ENCODE data around the gene PLK3. TPM values are rescaled to one million over a fixed set of nuclear protein-coding genes. Genes with fewer than 3 reads are reported as not detected.

PLK3 gene
- total RNA-seq, 4 donors from 2014 or later: 7.4 to 18.4 (median 13.6) TPM

DNA sequence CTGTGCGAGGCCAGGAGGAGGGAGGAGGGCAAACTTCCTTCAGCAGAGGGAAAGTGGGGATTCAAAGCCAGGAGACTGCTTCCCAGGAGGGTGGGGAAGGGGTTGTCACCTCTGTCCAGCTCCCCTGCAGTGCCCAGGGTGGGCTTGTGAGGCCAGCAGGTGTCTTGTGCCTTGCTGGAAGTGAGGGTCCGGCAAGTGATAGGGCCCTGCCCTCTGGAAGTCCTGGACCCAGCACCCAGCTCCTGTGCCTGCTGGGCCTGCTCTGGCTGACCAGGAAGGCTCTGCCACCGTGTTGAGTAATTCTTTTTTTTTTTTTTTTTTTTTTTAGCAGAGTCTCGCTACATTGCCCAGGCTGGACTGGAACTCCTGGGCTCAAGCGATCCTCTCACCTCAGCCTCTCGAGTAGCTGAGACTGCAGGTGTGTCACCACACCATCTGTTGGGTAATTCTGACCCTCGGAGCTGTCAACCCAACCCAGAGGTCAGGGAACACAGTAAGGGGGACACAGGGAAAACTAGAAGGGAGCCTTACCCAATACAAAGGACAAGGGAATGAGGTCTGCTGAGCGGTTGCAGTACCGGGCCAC, 13.2 kb upstream of the PLK3 start:
- DNase-seq: no peak
- TF ChIP-seq, protein P1, sequence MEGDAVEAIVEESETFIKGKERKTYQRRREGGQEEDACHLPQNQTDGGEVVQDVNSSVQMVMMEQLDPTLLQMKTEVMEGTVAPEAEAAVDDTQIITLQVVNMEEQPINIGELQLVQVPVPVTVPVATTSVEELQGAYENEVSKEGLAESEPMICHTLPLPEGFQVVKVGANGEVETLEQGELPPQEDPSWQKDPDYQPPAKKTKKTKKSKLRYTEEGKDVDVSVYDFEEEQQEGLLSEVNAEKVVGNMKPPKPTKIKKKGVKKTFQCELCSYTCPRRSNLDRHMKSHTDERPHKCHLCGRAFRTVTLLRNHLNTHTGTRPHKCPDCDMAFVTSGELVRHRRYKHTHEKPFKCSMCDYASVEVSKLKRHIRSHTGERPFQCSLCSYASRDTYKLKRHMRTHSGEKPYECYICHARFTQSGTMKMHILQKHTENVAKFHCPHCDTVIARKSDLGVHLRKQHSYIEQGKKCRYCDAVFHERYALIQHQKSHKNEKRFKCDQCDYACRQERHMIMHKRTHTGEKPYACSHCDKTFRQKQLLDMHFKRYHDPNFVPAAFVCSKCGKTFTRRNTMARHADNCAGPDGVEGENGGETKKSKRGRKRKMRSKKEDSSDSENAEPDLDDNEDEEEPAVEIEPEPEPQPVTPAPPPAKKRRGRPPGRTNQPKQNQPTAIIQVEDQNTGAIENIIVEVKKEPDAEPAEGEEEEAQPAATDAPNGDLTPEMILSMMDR (IDR thresholded peaks at IDR 0.05): no peak
- no peak for TF ChIP-seq POLR2A (IDR thresholded peaks at IDR 0.05)
- intact Hi-C loops (cut with DNase I): loop anchor here (5.0 to 10.0 kb wide), 2 partner anchors 50 to 62 kb away; no protein-coding TSS in a partner anchor
- no peaks in the 10 kb centered on the region for H3K27me3 ChIP-seq
- H3K27ac ChIP-seq: peak overlapping the region; percentile 69 to 77 (median 73)
- H3K36me3 ChIP-seq: no peaks in the 10 kb centered on the region
- peaks cover 18 to 31% of the 10 kb centered on the region in 2 donors for H3K4me1 ChIP-seq
- 86 to 89% methylated on average over 8 to 9 of the region's 9 CpGs for WGBS, 2 donors
- H3K9me3 ChIP-seq: no peaks in the 10 kb centered on the region
- peak overlapping the region in 1 of 3 donors; percentile 33 for H3K4me3 ChIP-seq (replicated peaks in 1 of 3)

DNA sequence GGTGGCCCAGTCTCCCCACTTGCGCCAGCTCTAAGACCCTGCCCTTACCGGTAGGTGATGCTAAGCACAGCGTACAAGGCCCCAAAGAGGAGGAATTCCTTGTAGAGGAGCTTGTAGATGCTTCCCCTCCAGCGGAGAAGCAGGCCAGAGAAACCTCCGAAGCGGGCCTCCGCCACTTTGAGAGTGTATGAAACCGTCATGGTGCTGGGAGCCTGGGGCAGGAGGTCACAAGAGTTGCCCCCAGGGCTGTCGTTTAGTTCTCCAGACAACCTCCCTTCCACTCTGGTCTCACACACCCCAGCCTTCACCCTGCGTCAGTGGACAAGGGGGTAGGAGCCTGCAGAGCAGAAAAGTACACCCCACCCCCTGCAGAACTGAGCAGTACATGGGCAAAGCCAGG, 12.7 kb upstream of the PLK3 start:
- whole genome bisulfite sequencing, 2 donors: 87 to 96% methylated on average over 7 to 9 of the region's 10 CpGs
- intact Hi-C loops (cut with DNase I): loop anchor here (5.0 to 10.0 kb wide), 2 partner anchors 50 to 63 kb away; no protein-coding TSS in a partner anchor

DNA sequence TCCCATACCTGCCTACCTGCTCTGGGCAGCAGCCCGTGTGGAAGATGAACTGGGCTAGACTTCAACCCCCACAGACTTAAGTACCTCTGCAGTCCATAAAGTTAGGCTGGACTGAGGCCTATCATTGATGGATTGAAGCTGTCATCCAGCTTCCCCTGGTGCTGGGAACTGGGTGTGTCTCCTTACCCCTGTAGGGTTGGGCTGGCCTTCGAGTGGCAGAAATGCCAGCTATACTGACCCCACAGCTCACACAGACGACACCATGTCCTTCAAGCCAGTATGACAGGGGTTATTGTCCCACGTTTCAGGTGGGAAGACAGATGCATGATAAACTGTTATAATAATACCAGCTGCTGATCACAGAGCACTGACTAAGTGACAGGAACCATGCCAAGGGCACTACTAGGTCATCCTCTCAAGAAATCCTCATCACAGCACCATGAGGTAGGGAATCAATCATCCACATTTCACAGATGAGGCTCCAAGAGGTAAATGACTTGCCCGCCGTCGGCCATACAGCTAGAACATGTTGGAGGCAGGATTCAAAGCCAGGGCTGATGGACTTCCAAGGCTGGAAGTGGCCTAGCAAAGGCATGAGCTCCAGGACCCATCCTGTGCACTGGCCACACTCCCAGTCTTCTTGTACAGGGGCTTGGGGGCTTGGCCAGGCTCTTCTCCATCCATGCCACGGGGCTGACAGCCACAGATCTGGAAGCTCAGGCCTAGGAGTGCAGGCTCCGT, 11.9 kb upstream of the PLK3 start, which contains the start of gene BEST4:
Gene BEST4 (minus strand): TSS at position 51 of the 741 bp plus-strand sequence. CDS start 465 bp downstream, outside the sequence.
- Histone ChIP-seq H3K4me3 (replicated peaks in 1 of 3) (no peak within 1 kb of the TSS), H3K9me3 (no peaks in the 10 kb centered on the region), H3K4me1 (peaks cover 18 to 34% of the 10 kb centered on the region in 2 donors), H3K27ac (no peak within 1 kb of the TSS), H3K36me3 (no peaks in the 10 kb centered on the region), H3K27me3 (no peaks in the 10 kb centered on the region)
- DNase-seq: no peak
- intact Hi-C loops (cut with DNase I): loop anchor here (5.0 to 10.0 kb wide), 2 partner anchors 49 to 63 kb away; no protein-coding TSS in a partner anchor
- WGBS, 2 donors: 88 to 90% methylated on average over 6 to 9 of the region's 9 CpGs
- TF ChIP-seq, protein P1 (IDR thresholded peaks at IDR 0.05): no peak
- no peak for TF ChIP-seq POLR2A (IDR thresholded peaks at IDR 0.05)

More for the DNA sequence above, 12.7 kb upstream of the PLK3 start:
- no peak for DNase-seq
- Histone ChIP-seq H3K4me3 (replicated peaks in 1 of 3) (no peak overlapping the region), H3K36me3 (no peaks in the 10 kb centered on the region), H3K9me3 (no peaks in the 10 kb centered on the region), H3K4me1 (peaks cover 18 to 31% of the 10 kb centered on the region in 2 donors), H3K27ac (no peak overlapping the region), H3K27me3 (no peaks in the 10 kb centered on the region)
- TF ChIP-seq, protein P1 (IDR thresholded peaks at IDR 0.05): no peak
- TF ChIP-seq POLR2A (IDR thresholded peaks at IDR 0.05): no peak

DNA sequence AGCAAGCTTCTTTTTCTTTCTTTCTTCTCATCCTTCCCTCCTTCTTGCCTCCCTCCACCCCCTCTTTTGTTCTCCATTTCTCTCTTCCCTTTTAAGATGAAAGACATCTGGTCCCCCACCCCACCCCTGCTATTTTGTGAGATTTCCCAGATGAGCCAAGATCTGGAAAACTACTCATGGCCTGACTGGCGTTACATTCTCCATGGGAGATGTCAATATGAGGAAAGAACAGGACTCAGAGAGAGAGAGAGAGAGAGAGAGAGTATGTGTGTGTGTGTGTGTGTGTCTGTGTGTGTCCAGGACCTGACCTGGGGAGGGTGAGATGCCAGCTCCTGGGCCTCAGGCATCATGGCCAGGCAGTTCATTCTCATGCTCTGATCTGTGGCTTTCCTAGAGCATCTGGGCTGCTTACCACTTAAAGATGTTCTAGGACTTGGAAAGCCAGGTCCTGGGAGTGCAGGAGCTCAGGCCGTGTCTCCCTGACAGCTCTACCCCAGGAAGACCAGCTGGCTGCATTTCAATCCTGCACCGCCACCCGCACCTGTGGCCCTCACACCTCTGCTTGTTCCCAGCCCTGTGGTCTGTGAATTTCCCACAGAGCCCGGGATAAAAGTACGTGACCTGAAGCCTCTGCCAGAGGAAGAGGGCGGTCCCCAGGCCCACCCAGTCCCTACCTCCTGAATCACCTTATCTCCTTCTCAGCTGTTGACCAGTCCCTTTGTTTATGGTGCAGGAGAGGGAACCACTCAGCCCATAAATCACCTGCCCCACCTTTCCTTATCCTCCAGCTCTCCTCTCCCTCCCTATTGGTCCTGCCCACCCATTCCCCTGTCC, 9.0 kb upstream of the PLK3 start:
- Histone ChIP-seq H3K36me3 (no peaks in the 10 kb centered on the region), H3K27me3 (no peaks in the 10 kb centered on the region), H3K27ac (no peak overlapping the region), H3K4me3 (replicated peaks in 1 of 3) (no peak overlapping the region), H3K4me1 (peaks cover 0 to 14% of the 10 kb centered on the region in 2 donors), H3K9me3 (no peaks in the 10 kb centered on the region)
- DNase-seq: no peak
- TF ChIP-seq POLR2A (IDR thresholded peaks at IDR 0.05): no peak
- TF ChIP-seq, protein P1 (IDR thresholded peaks at IDR 0.05): no peak
- 72 to 80% methylated on average over 7 of the region's 7 CpGs for WGBS, 2 donors
- intact Hi-C loops (cut with DNase I): no loop called here
